Subcutaneous abdominal adipose tissue (tissue), 5 donors: ENCODE measurements around the gene EPM2AIP1.
"Not testable (repeated sequence)": the region's sequence is repeated elsewhere in the genome, so short reads cannot be mapped to it uniquely, and the experiment has no call there.

Experiments used
- H3K27ac ChIP-seq: one replicate; pipeline ENCODE4 v1.7.0; 2013; ENCODE audit warnings: low read depth, mild to moderate bottlenecking, inconsistent platforms, low read length, moderate library complexity
- H3K27me3 ChIP-seq, 5 donors: one replicate each; pipeline ENCODE4 v1.7.0; 2013; ENCODE audit warnings: low read length in 5 of 5, inconsistent platforms in 1 of 5; ENCODE audit not compliant: control insufficient read depth in 5 of 5, insufficient read depth in 4 of 5
- H3K36me3 ChIP-seq, 5 donors: one replicate each; pipeline ENCODE4 v1.7.0; 2013; ENCODE audit warnings: low read length in 5 of 5; ENCODE audit not compliant: control insufficient read depth in 5 of 5, insufficient read depth in 5 of 5
- H3K4me1 ChIP-seq, 5 donors: one replicate each; pipeline ENCODE4 v1.7.0; 2013; ENCODE audit warnings: low read length in 5 of 5, mild to moderate bottlenecking in 3 of 5, moderate library complexity in 1 of 5; ENCODE audit not compliant: control insufficient read depth in 5 of 5, insufficient read depth in 5 of 5
- H3K4me3 ChIP-seq, 5 donors: one replicate each; pipeline ENCODE4 v1.7.0; 2013; ENCODE audit warnings: low read length in 5 of 5, low read depth in 1 of 5
- H3K9ac ChIP-seq, 5 donors: one replicate each; pipeline ENCODE4 v1.7.0; 2013; ENCODE audit warnings: low read length in 5 of 5, mild to moderate bottlenecking in 4 of 5, moderate library complexity in 3 of 5
- H3K9me3 ChIP-seq, 5 donors: one replicate each; pipeline ENCODE4 v1.7.0; 2013; ENCODE audit warnings: low read length in 5 of 5; ENCODE audit not compliant: control insufficient read depth in 5 of 5
- donor health status: healthy.
- donor health status: healthy.
- donor health status: healthy.
- donor health status: healthy.
- donor health status: healthy.

EPM2AIP1 gene

GRCh38 chr3:36957063-36957462 lies 35.9 kb downstream of the EPM2AIP1 start:
- no peaks in the 10 kb centered on the region for H3K36me3 ChIP-seq
- no peak overlapping the region for H3K27ac ChIP-seq
- H3K9ac ChIP-seq: no peak overlapping the region
- H3K27me3 ChIP-seq: no peaks in the 10 kb centered on the region
- no peaks in the 10 kb centered on the region for H3K9me3 ChIP-seq
- no peak overlapping the region for H3K4me3 ChIP-seq
- H3K4me1 ChIP-seq: peaks cover 0 to 7% (median 0%) of the 10 kb centered on the region in 5 donors

- Histone ChIP-seq H3K9ac (no peak overlapping the region), H3K36me3 (no peaks in the 10 kb centered on the region), H3K4me1 (peaks cover 0 to 7% (median 0%) of the 10 kb centered on the region in 5 donors), H3K27ac (no peak overlapping the region), H3K9me3 (no peaks in the 10 kb centered on the region), H3K4me3 (no peak overlapping the region), H3K27me3 (no peaks in the 10 kb centered on the region)
Measured at GRCh38 chr3:36956155-36956554, 36.8 kb downstream of the EPM2AIP1 start.

GRCh38 chr3:36954452-36955134 lies 38.3 kb downstream of the EPM2AIP1 start:
- Histone ChIP-seq H3K9me3 (no peaks in the 10 kb centered on the region), H3K27me3 (no peaks in the 10 kb centered on the region), H3K4me3 (no peak overlapping the region), H3K4me1 (peaks cover 0 to 7% (median 0%) of the 10 kb centered on the region in 5 donors), H3K27ac (no peak overlapping the region), H3K9ac (no peak overlapping the region), H3K36me3 (no peaks in the 10 kb centered on the region)

- H3K4me3 ChIP-seq, H3K36me3 ChIP-seq, H3K27me3 ChIP-seq, H3K27ac ChIP-seq, H3K9ac ChIP-seq: not testable (repeated sequence)
- Histone ChIP-seq H3K9me3 (peaks cover 0 to 11% (median 3%) of the 10 kb centered on the region in 5 donors), H3K4me1 (peaks cover 2 to 18% (median 12%) of the 10 kb centered on the region in 5 donors)
Measured at GRCh38 chr3:36947814-36948213, 45.1 kb downstream of the EPM2AIP1 start.

GRCh38 chr3:36945333-36945980 lies 47.5 kb downstream of the EPM2AIP1 start:
- H3K27ac ChIP-seq: no peak overlapping the region
- peaks cover 0 to 11% (median 3%) of the 10 kb centered on the region in 5 donors for H3K9me3 ChIP-seq
- H3K9ac ChIP-seq: peak overlapping the region in 3 of 5 donors; percentile 74 to 85 (median 77)
- H3K36me3 ChIP-seq: no peaks in the 10 kb centered on the region
- H3K4me3 ChIP-seq: peak overlapping the region; percentile 72 to 85 (median 79)
- peaks cover 2 to 29% (median 20%) of the 10 kb centered on the region in 5 donors for H3K4me1 ChIP-seq
- H3K27me3 ChIP-seq: no peaks in the 10 kb centered on the region

GRCh38 chr3:36944641-36945270 lies 48.2 kb downstream of the EPM2AIP1 start, which contains the start of gene TRANK1:
TRANK1 (minus strand) TSS chr3:36945054; CDS start chr3:36944809, 245 bp downstream.
- peak within 1 kb of the TSS; percentile 41 to 85 (median 74) for H3K9ac ChIP-seq
- H3K4me1 ChIP-seq: peaks cover 2 to 29% (median 20%) of the 10 kb centered on the region in 5 donors
- H3K36me3 ChIP-seq: no peaks in the 10 kb centered on the region
- peaks cover 0 to 11% (median 3%) of the 10 kb centered on the region in 5 donors for H3K9me3 ChIP-seq
- H3K27ac ChIP-seq: peak within 1 kb of the TSS; percentile 23
- peak within 1 kb of the TSS; percentile 72 to 85 (median 79) for H3K4me3 ChIP-seq
- H3K27me3 ChIP-seq: no peaks in the 10 kb centered on the region

GRCh38 chr3:36944012-36944640 lies 48.8 kb downstream of the EPM2AIP1 start:
- Histone ChIP-seq H3K4me1 (peaks cover 2 to 29% (median 20%) of the 10 kb centered on the region in 5 donors), H3K9ac (peak overlapping the region; percentile 41 to 85 (median 74)), H3K4me3 (peak overlapping the region; percentile 72 to 85 (median 79)), H3K27me3 (no peaks in the 10 kb centered on the region), H3K9me3 (peaks cover 0 to 11% (median 3%) of the 10 kb centered on the region in 5 donors), H3K27ac (peak overlapping the region; percentile 23), H3K36me3 (no peaks in the 10 kb centered on the region)

- peak overlapping the region; percentile 23 for H3K27ac ChIP-seq
- peaks cover 2 to 29% (median 20%) of the 10 kb centered on the region in 5 donors for H3K4me1 ChIP-seq
- H3K9me3 ChIP-seq: peaks cover 0 to 11% (median 3%) of the 10 kb centered on the region in 5 donors
- H3K27me3 ChIP-seq: no peaks in the 10 kb centered on the region
- no peaks in the 10 kb centered on the region for H3K36me3 ChIP-seq
- H3K4me3 ChIP-seq: peak overlapping the region; percentile 72 to 85 (median 79)
- H3K9ac ChIP-seq: peak overlapping the region in 4 of 5 donors; percentile 41 to 77 (median 74)
Measured at GRCh38 chr3:36943601-36944000, 49.3 kb downstream of the EPM2AIP1 start.

- no peak overlapping the region for H3K9ac ChIP-seq
- H3K4me3 ChIP-seq: no peak overlapping the region
- H3K36me3 ChIP-seq: no peaks in the 10 kb centered on the region
- no peak overlapping the region for H3K27ac ChIP-seq
- H3K9me3 ChIP-seq: peaks cover 0 to 5% (median 2%) of the 10 kb centered on the region in 5 donors
- peaks cover 2 to 29% (median 20%) of the 10 kb centered on the region in 5 donors for H3K4me1 ChIP-seq
- no peaks in the 10 kb centered on the region for H3K27me3 ChIP-seq
Measured at GRCh38 chr3:36942638-36943248, 50.2 kb downstream of the EPM2AIP1 start.
